ENCODE measurements around the gene ILKAP.

ILKAP gene

DNA sequence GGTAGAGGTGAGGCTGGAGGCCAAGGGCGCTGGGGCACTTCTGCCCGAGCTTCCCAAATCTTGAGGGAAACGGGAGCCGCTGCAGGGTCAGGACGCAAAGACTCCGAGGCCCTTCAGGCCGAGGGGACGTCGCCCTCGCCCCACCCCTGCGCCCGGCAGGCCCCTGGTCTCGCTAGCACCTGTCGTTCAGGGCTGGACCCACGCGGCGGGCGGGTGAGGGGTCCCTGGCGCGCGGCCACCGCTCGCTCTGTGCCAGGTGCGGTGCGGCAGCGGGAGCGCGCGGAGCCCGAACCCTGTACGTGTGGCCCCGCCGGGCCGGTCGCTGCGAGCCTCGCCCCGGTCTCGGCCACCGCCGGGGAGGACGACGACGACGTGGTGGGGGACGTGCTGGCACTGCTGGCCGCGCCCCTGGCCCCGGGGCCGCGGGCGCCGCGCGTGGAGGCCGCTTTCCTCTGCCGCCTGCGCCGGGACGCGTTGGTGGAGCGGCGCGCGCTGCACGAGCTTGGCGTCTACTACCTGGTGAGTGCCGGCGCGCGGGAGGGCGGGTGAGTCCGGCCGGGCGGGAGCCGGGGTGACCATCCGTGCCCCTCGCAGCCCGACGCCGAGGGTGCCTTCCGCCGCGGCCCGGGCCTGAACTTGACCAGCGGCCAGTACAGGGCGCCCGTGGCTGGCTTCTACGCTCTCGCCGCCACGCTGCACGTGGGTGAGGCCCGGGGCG is 39.9 kb downstream of the ILKAP start:
- no peak for DNase-seq

GRCh38 chr2:238162846-238163441 is 40.6 kb downstream of the ILKAP start:
- no peak for DNase-seq

DNA sequence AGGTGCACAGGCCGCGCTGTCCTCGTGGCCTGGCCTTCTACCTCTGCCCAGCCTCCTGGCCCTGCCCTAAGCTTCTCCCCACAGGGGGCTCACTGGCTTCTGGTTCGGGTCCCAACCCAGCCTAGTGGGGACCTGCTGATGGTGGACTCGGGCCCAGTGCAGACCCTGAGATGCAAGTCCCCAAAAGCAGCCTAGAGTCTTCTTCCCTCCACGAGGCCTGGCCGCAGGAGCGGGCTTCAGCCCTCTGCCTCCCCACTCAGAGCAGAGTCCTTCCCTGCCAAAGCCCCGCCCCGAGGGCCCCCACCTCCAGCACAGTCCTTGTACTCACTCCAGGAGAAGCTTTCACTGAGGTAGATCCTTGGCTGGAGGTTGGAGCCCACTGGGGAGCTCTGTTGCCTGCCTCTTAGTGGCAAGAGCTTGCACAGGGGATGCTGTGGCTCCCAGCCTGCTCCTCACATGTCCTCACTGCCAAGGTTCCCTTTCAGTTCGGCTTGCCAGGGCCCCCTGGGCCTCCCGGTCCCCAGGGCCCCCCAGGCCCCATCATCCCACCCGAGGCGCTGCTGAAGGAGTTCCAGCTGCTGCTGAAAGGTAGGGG is 41.1 kb downstream of the ILKAP start:
- DNase-seq: no peak

- DNase-seq: no peak
Observed at GRCh38 chr2:238161291-238162051, 42.0 kb downstream of the ILKAP start.

DNA sequence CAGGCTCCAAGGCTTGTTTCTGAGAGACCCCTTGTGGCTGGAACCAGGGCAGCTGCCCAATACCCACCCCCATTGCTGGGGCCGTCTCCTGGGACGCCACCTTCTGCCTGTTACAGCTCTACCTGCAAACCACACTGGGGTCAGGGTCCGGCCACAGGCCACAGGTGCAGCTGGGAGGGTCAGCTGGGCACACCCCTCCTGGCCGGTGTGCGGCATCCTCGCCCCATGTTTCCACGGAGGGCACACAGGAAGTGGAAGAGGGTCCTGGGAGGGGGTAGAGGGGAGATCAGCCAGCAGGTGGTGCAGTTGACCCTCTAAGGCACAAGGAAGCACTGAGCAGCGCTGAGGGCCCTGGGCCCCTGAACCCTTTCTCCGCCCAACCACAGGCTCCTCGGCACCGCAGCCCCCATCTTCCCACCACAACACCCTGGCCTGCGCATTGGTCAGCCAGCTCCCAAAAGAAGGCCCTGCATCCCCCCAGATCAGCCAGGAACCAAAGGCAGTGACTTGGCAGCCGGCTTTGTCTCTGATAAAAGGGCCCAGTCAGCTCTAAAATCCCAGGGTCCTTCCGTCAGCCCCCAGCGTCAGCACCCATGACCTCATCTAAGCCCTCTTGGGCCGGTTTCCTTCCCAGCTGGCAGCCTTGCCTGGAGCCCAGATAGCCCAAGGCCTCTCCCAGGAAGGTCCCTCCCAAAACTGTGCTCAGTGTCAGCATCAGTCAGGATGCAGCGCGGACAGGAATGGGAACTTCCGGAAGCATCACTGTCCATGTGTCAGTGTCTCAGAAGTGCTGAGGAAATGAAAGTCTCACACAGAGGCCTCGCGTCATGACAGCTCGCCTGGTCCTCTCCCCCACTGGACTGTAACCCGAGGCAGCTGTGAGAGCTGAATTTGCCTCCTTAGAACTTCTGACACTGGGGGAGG is 43.0 kb downstream of the ILKAP start:
- no peak for DNase-seq

GRCh38 chr2:238159661-238160205 is 43.8 kb downstream of the ILKAP start:
- no peak for DNase-seq

DNA sequence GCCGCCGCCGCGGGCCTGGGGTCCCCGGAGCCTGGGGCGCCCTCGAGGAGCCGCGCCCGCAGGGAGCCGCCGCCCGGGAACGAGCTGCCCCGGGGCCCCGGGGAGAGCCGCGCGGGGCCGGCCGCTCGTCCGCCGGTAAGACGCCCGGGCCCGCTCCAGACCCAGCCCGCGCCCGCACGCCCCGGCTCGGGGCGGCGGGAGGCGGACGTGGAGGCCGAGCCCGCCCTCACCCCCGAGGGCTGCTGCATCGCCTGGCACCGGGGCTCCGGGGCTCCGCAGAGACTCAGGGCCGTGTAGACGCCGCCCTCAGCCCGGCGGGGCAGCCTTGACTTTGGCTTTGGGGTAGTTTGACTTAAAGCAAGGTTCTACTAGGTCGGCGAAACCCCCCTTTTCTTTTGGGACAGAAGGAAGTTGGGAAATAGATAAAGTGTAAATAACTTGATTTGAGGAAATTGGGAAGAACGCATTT is 44.4 kb downstream of the ILKAP start:
- DNase-seq: no peak

GRCh38 chr2:238158509-238159070 is 44.9 kb downstream of the ILKAP start, which contains the start of gene ERFE:
Gene ERFE (plus strand): TSS chr2:238158970. CDS start chr2:238159008, 38 bp downstream.
- peak; percentile 32 for DNase-seq

- no peak for DNase-seq
Observed at GRCh38 chr2:238158018-238158508, 45.4 kb downstream of the ILKAP start.

DNA sequence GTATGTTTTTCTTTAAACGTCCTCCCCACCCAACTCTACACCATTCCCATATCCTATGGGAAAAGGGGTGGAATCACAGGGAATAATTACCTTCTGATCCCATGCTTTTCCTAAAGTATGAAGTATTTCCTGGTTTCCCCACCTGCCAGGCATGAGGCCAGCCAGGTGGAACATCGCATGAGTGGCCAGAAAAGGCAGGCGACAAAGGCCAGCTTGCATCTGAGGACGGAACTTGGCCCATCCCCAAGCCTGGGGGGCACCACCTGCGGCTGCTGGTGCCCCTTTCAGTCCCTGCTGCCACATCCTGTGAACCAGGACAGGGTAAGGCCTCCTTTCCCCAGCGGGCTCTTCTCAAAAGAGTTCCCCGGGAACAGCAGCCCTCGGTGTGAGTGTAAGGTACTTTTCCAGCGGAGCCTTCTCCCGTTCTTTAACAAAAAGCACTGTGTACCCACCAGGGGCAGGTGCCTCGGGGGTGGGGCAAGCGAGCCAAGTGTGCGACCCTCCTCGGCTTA is 45.9 kb downstream of the ILKAP start:
- DNase-seq: no peak

- DNase-seq: no peak
Observed at GRCh38 chr2:238155761-238156694, 47.5 kb downstream of the ILKAP start.

DNA sequence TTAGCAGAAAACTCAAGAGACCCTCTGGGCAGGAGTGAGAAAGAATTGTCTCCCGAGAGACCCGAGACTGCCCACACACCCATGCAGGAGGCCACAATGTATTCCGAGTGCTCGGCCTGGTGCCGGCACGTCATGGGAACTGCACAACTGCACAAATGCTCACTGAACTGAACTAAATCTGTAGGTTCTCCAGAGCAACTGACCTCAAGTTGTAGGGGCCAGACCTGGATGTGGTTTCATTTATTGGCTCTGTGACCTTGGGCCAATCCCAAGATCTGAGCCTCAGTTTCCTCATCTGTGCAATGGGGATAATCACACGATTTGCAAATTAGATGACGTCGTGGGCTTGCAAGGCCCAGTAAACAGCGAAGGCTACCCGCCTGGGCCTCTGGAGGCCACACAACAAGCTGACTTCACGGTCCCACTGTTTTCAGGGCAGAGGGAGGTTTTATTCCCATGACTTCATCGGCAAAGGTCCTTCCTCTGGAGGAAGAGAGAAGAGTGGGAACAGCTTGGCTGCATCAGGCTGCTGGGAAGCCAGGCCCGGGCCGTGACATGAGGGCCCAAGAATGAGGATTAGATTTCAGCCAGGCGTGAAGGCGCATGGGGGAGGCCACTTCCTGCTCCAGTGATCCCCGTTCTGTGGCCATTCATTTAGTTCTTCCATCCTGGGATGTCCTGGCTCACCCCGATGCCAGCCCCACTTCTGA is 48.3 kb downstream of the ILKAP start:
- DNase-seq: no peak

DNA sequence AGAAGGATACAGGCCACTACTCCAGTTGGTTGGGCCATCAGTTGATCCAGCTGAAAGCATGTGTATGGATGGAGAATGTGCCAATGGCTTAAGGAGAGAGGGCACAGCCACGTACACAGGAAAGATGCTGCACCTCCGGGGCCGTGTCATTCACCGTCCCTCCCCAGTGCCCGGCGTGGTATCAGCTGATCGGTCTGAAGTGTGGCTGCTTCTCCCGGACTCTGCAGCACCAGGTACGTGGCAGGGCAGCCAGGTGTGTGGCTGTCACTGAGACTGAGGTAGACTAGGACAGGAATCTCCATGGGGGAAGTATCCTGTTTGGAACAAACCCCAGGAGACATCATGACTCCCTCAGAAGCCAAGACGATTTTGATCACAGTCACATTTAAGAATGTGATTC is 48.9 kb downstream of the ILKAP start:
- DNase-seq: no peak

DNA sequence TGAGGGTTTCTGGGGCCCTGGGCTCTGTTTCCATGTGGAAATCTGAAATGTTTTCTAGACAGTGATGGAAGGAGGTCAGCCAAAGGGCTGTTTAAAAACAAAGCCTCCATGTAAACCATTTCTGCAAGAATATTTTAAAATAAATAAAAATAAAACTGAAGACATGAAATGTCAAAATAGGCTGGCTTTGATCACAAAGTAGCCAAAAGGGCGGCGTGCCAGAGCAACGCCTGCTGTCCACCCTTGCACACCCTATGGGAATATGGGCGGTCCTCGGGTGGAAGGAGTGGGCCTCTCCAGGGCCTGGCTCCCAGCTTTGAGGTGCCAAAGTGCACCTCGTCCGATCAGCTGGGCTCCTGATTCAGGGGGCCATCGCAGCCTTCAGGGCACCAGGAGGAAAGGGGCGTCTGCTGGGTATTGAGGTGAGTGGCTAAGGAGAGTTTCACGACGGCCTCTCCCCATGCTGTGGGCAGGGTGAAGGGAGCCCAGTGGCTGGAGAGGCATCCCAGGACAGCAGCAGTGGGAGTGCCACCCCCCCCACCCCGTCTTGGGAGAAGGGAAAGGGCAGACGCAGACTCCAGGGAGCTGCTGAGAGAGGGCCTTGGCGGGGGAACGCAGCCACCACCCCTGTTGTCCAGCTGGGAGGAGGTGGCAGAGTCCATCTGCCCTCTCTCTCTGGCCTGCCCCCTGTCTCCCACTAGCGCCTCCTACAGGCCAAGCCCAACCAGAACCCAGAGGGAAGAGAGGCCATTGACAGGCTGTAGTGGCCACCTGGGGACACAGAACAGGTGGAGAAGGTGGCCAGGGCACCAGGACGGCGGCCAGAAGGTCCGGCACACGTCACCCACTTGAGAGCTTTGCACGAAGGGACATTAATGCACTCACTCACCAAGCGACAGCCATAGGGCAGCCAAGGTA is 50.5 kb downstream of the ILKAP start:
- DNase-seq: no peak

GRCh38 chr2:238151628-238152235 is 51.8 kb downstream of the ILKAP start:
- no peak for DNase-seq

GRCh38 chr2:238151205-238151604 is 52.3 kb downstream of the ILKAP start:
- DNase-seq: no peak

DNA sequence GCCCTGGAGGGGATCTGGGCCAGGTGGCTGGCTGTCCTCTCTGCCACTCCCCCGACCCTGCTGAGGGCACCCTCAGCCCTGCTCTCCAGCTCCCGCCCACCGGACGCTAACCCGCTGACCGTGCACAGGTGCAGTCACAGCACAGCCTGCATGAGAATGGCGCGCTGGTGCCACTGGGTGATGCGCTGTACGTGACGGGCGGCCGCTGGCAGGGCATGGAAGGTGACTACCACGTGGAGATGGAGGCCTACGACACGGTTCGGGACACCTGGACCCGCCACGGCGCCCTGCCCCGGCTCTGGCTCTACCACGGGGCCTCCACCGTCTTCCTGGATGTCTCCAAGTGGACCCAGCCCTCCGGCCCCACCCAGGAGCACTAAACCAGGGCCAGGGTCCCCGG is 52.8 kb downstream of the ILKAP start:
- DNase-seq: no peak
